T follicular helper cell (primary cell): ENCODE data around the gene BPIFB6.

Experiments
- DNase-seq: peaks from one replicate; pipeline ENCODE4 v3.0.0-alpha.2; 2020; ENCODE audit warnings: low read depth

BPIFB6 gene

GRCh38 chr20:33015700-33016580 is 15.5 kb upstream of the BPIFB6 start:
- no peak for DNase-seq

DNA sequence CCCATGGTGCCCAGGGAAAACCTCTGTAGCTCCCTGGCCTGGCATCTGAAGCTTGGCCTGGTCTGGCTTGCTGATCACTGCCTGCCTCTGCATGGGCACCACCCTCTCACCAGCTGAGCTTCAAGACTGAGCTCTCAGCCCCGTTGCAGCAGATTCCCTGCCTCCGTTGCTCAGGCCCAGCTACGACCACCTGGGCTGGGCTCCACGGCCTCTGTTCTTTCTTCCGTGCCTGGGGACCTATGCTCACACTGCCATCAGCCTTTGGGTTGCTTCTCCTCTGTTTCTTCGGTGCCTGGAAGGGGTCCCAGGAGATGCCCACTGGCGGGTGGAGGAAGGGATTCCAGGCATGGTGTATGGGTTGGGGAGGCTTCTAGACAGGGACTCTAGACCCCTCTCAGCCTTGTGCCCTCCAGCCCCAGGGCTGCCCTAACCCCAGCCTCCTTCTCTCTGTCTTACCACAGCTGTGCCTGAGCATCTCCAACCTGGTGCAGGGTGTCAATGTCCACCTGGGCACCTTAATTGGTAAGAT is 14.8 kb upstream of the BPIFB6 start:
- no peak for DNase-seq

GRCh38 chr20:33017542-33017941 is 13.9 kb upstream of the BPIFB6 start:
- no peak for DNase-seq

DNA sequence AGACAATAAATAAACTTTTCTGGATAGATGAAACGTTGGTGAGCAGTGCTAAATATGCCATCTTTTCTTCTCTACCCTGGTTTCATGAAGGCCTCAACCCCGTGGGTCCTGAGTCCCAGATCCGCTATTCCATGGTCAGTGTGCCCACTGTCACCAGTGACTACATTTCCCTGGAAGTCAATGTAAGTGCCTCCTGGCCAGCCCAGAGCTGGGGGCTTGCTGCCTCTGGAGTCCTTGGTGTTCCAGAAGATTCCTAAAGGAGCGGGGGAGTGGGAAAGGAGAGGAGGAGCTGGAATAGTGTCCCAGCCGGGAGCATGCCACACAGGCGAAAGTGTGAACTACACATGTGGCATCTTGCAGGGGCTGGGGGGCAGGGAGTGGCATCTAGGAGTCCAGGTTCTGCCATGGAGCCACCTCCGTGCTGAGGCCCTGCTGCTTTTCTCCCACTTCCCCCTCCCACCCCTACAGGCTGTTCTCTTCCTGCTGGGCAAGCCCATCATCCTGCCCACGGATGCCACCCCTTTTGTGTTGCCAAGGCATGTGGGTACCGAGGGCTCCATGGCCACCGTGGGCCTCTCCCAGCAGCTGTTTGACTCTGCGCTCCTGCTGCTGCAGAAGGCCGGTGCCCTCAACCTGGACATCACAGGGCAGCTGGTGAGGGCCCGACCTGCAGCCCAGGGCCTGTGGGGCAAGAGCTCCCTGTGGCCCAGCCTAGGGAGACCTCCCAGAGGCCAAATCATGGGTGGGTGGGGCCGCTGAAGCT is 13.1 kb upstream of the BPIFB6 start:
- no peak for DNase-seq

DNA sequence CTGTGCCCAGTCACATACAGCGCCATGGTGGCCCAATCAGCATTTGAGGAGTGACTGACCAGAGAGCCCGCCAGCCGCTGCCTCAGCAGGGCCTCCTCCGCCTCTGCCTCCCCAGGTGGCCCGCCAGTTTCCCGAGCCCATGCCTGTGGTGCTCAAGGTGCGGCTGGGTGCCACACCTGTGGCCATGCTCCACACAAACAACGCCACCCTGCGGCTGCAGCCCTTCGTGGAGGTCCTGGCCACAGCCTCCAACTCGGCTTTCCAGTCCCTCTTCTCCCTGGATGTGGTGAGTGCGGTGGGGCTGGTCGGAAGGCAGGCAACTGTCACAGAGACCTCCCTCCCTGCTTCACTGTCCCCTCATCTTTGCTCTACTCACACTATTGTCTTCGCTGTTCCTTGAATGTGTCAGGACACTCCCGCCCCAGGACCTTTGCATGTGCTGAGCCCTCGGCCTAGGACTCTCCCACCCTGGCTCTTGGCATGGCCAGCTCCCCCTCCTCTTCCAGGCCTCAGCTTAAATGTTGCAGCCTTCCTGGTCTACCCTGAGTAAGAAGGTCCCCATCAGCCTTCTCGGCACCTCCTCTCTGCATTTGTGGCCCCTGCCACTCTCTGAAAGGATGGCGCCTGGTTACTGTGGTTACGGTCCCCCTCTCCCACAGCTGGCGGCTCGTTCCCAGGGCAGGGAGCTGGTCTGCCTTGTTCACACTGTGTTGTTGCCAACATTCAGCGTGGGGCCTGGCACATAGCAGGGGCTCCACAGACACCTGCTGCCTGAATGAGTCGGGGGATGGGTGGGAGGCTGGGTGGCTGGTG is 11.8 kb upstream of the BPIFB6 start:
- DNase-seq, result no peak

DNA sequence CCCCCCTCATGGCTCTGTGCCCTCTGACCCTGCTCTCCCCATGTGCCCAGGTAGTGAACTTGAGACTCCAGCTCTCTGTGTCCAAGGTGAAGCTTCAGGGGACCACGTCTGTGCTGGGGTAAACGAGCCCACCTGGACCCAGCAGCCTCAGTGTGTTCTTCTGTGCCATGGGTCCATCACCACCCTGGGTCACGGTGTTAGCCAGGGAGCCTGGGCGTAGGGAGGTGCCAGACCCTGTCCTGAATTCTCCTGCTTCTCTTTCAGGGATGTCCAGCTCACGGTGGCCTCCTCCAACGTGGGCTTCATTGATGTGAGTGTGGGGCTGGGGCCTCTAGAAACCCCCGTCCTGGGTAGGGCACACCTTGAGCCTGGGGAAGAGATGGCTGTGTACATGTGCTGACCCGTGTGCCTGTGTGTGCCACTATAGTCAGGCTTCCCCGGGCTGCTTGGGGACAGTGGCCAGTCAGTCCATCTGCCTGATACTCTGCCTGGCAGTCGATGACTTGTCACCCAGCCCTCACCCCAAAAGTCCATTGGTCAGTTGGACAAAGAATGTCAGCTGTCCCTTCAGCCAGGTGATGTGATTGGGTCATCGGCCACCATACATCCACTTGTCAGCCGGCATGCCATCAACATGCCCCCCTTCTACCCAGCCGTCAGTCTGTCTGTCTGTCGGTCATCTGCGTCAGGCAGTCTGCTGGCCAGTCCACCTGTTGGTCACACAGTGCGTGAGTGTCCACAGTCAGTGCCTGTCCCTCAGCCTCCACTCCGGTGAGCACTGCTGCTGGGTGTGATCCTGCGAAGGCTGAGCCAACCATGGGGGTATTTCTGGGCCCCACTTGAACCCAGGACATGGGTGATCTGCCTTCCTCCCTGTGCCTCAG is 10.9 kb upstream of the BPIFB6 start:
- no peak for DNase-seq

DNA sequence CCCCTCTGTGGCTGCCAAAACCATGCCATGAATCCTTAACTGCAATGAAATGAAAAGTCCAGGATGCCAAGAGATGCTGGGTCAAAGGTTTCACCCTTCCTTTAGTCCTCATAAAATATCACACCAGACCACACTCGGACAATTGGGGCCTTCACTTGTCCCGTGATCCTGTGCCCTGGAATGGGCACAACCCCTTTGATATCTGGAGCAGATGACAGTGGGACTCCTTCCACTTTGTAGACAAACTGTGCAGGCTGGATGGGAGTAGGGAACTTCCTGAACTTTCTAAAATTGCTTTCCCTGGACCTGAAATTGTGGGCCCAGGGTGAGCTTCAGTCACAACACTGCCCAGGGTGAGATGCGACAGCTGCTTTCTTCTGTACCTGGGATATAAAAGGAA is 9.6 kb upstream of the BPIFB6 start:
- DNase-seq, result no peak

- DNase-seq, result no peak
Observed at GRCh38 chr20:33022289-33022688, 9.2 kb upstream of the BPIFB6 start.

DNA sequence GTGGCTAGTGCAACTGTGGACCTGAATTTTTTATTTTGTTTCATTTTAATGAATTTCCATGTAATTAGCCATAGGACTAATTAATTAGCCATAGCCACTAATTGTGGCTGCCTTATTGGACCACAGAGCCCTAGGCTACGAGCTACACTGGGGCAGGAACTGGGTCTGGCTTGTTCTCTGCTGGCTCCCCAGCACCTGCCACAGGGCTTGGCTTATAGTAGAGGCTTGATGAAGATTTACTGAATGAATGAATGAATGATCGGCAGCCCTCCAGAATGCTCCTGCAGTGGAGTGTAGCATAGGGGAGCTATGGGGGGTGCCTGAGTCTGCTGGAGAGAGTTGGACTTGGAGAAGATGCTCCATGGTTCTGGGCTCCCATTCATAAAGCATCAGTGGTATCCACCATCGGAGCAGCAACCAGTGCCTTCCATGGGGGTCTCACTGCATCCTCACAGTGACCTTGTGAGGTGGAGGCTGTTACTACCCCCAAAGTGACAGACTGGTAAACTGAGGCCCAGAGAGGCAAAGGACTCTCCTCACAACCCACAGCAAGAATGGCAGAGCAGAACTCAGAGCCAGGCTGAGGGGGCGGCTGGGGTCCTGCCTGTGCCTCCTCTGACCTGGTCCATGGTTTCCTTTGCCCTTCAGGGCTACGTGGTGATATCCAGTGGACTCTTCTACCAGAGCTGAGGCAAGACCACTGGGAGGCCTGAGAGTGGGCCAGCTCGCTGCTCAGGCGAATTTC is 8.6 kb upstream of the BPIFB6 start:
- no peak for DNase-seq

GRCh38 chr20:33023439-33024242 is 7.8 kb upstream of the BPIFB6 start:
- DNase-seq, result no peak

- no peak for DNase-seq
Observed at GRCh38 chr20:33024243-33024560, 7.2 kb upstream of the BPIFB6 start.

DNA sequence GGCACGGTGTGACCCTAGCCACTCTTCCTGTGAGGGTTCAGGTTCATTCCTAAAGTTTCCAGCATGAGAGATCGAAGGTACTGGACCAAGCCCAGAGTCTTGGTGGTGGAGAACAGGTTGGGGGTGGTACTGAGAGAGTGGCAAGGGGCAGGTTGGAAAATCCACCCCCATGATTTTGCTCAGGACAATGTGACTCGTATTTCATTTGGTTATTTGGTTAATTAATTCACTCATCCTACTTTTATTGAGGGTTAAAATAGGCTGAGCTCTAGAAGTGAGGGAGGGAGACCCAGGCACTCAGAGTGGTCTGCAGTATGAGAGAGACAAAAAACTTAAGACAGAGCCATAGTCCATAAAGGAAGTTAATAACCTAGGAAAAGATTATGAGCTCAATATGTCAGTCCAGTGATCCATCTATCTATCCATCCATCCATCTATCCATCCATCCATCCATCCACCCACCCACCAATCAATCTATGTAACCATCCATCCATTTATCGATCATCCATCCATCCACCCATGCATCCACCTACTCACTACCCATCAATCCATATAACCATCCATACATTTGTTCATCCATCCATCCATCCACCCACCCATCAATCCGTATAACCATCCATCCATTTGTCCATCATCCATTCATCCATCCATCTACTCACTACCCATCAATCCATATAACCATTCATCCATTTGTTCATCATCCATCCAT is 6.7 kb upstream of the BPIFB6 start:
- DNase-seq, result no peak

DNA sequence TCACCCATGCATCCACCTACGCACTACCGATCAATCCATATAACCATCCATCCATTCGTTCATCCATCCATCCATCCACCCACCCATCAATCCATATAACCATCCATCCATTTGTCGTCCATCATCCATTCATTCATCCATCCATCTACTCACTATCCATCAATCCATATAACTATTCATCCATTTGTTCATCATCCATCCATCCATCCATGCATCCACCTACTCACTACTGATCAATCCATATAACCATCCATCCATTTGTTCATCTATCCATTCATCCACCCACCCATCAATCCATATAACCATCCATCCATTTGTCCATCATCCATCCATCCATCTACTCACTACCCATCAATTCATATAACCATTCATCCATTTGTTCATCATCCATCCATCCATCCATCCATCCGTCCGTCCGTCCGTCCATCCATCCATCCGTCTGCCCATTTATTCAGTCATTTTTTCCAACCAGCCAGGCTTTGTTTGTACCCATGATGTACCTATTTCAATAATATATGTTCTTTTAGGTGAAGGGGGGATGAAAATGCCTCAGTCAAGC is 6.1 kb upstream of the BPIFB6 start:
- DNase-seq, result no peak

DNA sequence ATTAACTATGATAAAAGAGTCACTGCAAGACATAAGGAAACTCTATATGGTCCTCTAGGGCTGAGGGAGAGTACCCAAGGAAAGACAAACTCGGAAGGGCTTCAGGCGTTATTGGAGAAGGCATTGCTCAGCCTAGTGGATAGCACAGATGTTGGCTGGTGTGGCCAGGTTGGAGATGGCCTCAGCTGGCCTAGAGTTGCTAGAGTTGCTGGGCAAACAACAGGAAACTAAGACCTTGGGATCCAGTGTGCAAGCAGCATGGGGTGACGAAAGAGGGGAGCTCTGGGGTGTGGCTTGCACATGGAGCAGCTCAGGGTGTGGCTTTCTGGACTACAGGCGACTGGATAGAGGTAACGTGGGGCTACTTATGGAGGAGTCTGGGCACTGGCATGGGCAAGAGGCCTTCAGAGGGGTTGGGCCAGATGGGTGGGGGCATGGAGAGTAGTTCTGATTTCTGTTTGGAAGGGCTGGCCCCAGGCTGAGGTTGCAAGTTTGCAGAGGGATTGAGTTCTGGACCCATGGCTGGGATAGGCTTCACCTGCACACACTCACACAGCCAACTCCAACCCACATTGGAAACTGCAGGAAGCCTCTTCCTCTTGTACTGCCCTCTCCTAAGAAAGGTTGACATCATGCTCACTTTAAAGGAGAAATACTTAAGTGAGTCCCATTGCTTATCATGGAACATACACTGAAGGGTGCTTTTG is 5.2 kb upstream of the BPIFB6 start:
- no peak for DNase-seq

DNA sequence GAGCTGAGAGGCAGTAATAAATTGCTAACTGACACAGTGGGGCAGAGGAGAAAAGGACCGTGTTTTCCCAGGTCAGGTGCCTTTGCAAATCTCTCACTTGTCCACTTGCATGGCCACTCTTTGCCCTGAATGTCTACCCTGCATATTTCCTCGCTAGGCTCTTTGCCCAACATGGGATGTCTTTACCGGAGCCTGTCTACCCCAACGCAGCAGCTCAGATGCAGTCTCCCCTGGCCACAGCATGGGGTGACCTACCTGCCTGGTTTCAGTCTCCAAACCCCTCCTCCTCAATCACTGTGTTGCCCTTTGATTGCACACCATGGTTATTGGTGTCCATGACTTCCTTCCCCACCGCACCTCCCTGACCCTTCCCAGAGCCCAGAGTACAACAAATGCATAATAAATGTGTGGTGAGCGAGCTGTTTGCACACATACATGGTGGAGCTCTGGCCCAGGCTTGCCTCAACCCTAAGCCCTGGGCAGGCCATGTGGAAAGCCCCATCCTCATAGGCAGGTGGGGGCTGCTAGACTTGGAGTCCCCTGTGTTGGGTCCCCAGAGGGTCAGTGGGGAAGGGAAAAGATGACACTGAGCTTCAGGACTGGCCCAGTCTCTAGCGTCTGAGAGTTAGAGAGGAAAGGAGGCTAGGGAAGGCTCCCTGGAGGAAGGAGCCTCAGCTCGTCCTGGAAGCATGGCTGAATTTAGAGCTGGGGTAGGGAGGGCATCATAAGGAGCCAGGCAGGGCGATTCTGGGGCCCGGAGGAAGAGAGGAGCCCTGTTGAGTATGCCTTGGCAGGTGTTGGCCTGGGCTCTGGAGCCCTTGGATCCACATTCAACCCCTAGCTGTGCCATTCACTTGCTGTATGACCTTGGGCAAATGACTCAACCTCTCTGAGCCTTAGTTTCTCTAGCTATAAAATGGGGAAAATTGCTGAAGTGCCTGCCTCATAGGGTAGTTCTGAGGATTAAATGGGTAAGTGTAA is 4.4 kb upstream of the BPIFB6 start:
- no peak for DNase-seq

- DNase-seq, result no peak
Observed at GRCh38 chr20:33027769-33028751, 3.4 kb upstream of the BPIFB6 start.
